CD4-positive, alpha-beta T cell (primary cell): Measurements from ENCODE around the gene ENTPD6. TPM values are rescaled to one million over a fixed set of nuclear protein-coding genes. Genes with fewer than 3 reads are reported as not detected.

ENCODE experiments used
- ATAC-seq: fragments of 200-7000 bp; cut with Tn5 transposase; one replicate; pipeline ENCODE4 v1.10.0; 2022; ENCODE audit warnings: mild to moderate bottlenecking; ENCODE audit not compliant: poor library complexity
- CTCF ChIA-PET: fragments of 350-600 bp; sonication (Branson Sonifier 250); formaldehyde crosslinking; loops from one replicate; lab custom pipeline; 2021; ENCODE audit warnings: antibody characterized with exemption, inconsistent platforms; lab: Charles Lee
- POLR2A ChIA-PET: fragments of 350-600 bp; sonication (Branson Sonifier 250); formaldehyde crosslinking; loops from one replicate; lab custom pipeline; 2021; ENCODE audit warnings: antibody characterized with exemption, inconsistent platforms; lab: Charles Lee
- DNase-seq, 14 experiments: peaks; one replicate each; pipeline ENCODE4 v3.0.0-alpha.2; 2013 to 2020; ENCODE audit warnings: mixed read lengths in 2 of 14
- H3K27ac ChIP-seq, 2 donors: one replicate each; pipeline versions ENCODE4 v1.5.1 to v1.7.0; 2013; ENCODE audit warnings: low read length in 2 of 2, low read depth in 1 of 2, mild to moderate bottlenecking in 1 of 2
- H3K27me3 ChIP-seq, 2 experiments: 1 replicate in 1 of 2; 2 replicates in 1 of 2; pipeline versions ENCODE4 v1.6.1 to v1.7.0; 2013; ENCODE audit warnings: low read length in 2 of 2, control low read depth in 1 of 2, mild to moderate bottlenecking in 1 of 2, moderate library complexity in 1 of 2; ENCODE audit not compliant: insufficient read depth in 2 of 2, control insufficient read depth in 1 of 2
- H3K36me3 ChIP-seq: one replicate; pipeline ENCODE4 v1.6.1; 2013; ENCODE audit warnings: low read length, control low read depth; ENCODE audit not compliant: insufficient read depth
- H3K4me1 ChIP-seq: one replicate; pipeline ENCODE4 v1.6.1; 2013; ENCODE audit warnings: low read length, control low read depth; ENCODE audit not compliant: insufficient read depth
- H3K4me3 ChIP-seq: one replicate; pipeline ENCODE4 v1.5.1; 2013; ENCODE audit warnings: mild to moderate bottlenecking, low read length, moderate library complexity
- H3K9me3 ChIP-seq, 2 experiments: 1 replicate in 1 of 2; 2 replicates in 1 of 2; pipeline versions ENCODE4 v1.6.1 to v1.7.0; 2013; ENCODE audit warnings: low read length in 2 of 2, mild to moderate bottlenecking in 2 of 2, control low read depth in 1 of 2, moderate library complexity in 1 of 2; ENCODE audit not compliant: control insufficient read depth in 1 of 2, insufficient read depth in 1 of 2
- H3K27ac Mint-ChIP-seq: one replicate; pipeline ENCODE4 v1.8.0; 2020; ENCODE audit warnings: mixed read lengths
- H3K27me3 Mint-ChIP-seq: one replicate; pipeline ENCODE4 v1.8.0; 2021; ENCODE audit warnings: mixed read lengths
- H3K36me3 Mint-ChIP-seq: one replicate; pipeline ENCODE4 v1.8.0; 2021; ENCODE audit warnings: low read depth, mixed read lengths
- H3K4me1 Mint-ChIP-seq: one replicate; pipeline ENCODE4 v1.8.0; 2021; ENCODE audit warnings: low read depth, mixed read lengths
- H3K4me3 Mint-ChIP-seq: one replicate; pipeline ENCODE4 v1.8.0; 2020; ENCODE audit warnings: mild to moderate bottlenecking, mixed read lengths
- H3K9me3 Mint-ChIP-seq: one replicate; pipeline ENCODE4 v1.8.0; 2020; ENCODE audit warnings: mixed read lengths
- CTCF ChIP-seq: fragments of 200-600 bp; IDR thresholded peaks from one replicate; pipeline ENCODE4 v1.8.0; 2022; ENCODE audit warnings: antibody characterized with exemption, mild to moderate bottlenecking
- intact Hi-C, 2 experiments: fragments of 100-400 bp; cut with DNase I in 1 of 2; cut with micrococcal nuclease in 1 of 2; formaldehyde crosslinking; loops; one replicate each; pipeline versions ENCODE4 v1.15.1 to v1.9.0; 2023 to 2025; cut with DNase I, micrococcal nuclease
- total RNA-seq, 174 experiments: library from RNA in 2 of 174; stranded (reverse) in 2 of 174; gene quantifications; one replicate each; pipeline ENCODE4 v1.2.3 and lab custom pipeline; 2021 to 2026

Gene ENTPD6
- total RNA-seq, 2 experiments from 2014 or later = 78.5 to 85.1 TPM

- H3K4me3 Mint-ChIP-seq = peak overlapping the region; percentile 36
- ATAC-seq = no peak
Observed at GRCh38 chr20:25198663-25199383, 3.3 kb downstream of the ENTPD6 start.

GRCh38 chr20:25199473-25200260 is 4.2 kb downstream of the ENTPD6 start:
- Histone ChIP-seq H3K27me3 (no peaks in the 10 kb centered on the region), H3K9me3 (no peaks in the 10 kb centered on the region), H3K27ac (no peak overlapping the region), H3K4me1 (peaks cover 38% of the 10 kb centered on the region), H3K4me3 (no peak overlapping the region), H3K36me3 (no peaks in the 10 kb centered on the region)
- Mint-ChIP-seq H3K27ac (peak overlapping the region; percentile 48), H3K4me3 (peak overlapping the region; percentile 36), H3K27me3 (no peaks in the 10 kb centered on the region), H3K9me3 (no peaks in the 10 kb centered on the region), H3K36me3 (peaks cover 17% of the 10 kb centered on the region), H3K4me1 (peaks cover 75% of the 10 kb centered on the region)
- DNase-seq (no peak), ATAC-seq (no peak)
- no peak for TF ChIP-seq CTCF
- ChIA-PET CTCF (interaction anchor here (1.2 kb wide), 1 partner anchor 11 kb away, joined by 3 read pairs; no protein-coding TSS in a partner anchor), POLR2A (interaction anchor here (1.0 to 1.2 kb wide), 2 partner anchors 48 to 141 kb away, joined by 3 read pairs; no protein-coding TSS in a partner anchor)
- intact Hi-C loops = loop anchor here (5.0 to 10.0 kb wide), 8 partner anchors 48 to 1842 kb away; partner anchors contain the start of genes NANP (in 1 of the 2), PYGB (in 1 of the 2), VSX1 (in 1 of the 2) and ZNF337 (in 1 of the 2)

More at GRCh38 chr20:25198663-25199383, 3.3 kb downstream of the ENTPD6 start:
- Mint-ChIP-seq H3K36me3 (peaks cover 10% of the 10 kb centered on the region), H3K4me1 (peaks cover 77% of the 10 kb centered on the region), H3K27me3 (no peaks in the 10 kb centered on the region), H3K9me3 (no peaks in the 10 kb centered on the region), H3K27ac (peak overlapping the region; percentile 48)
- no peaks in the 10 kb centered on the region for H3K27me3 ChIP-seq
- peaks cover 42% of the 10 kb centered on the region for H3K4me1 ChIP-seq
- ChIA-PET CTCF (interaction anchor here (0.7 kb wide), 1 partner anchor 50 kb away, joined by 3 read pairs; no protein-coding TSS in a partner anchor), POLR2A (interaction anchor here (1.2 kb wide), 1 partner anchor 140 kb away, joined by 3 read pairs; no protein-coding TSS in a partner anchor)
- no peak for TF ChIP-seq CTCF
- H3K27ac ChIP-seq = no peak overlapping the region
- no peak for DNase-seq
- H3K9me3 ChIP-seq = no peaks in the 10 kb centered on the region
- H3K4me3 ChIP-seq = no peak overlapping the region
- intact Hi-C loops = loop anchor here (5.0 to 10.0 kb wide), 8 partner anchors 48 to 1842 kb away; partner anchors contain the start of genes NANP (in 1 of the 2), PYGB (in 1 of the 2), VSX1 (in 1 of the 2) and ZNF337 (in 1 of the 2)
- no peaks in the 10 kb centered on the region for H3K36me3 ChIP-seq

GRCh38 chr20:25203089-25203488 is 7.6 kb downstream of the ENTPD6 start:
- Histone ChIP-seq H3K4me3 (no peak overlapping the region), H3K9me3 (no peaks in the 10 kb centered on the region), H3K27ac (no peak overlapping the region), H3K4me1 (peaks cover 9% of the 10 kb centered on the region), H3K27me3 (no peaks in the 10 kb centered on the region), H3K36me3 (peaks cover 7% of the 10 kb centered on the region)
- H3K27me3 Mint-ChIP-seq = no peaks in the 10 kb centered on the region
- H3K4me1 Mint-ChIP-seq = peaks cover 57% of the 10 kb centered on the region
- TF ChIP-seq CTCF = no peak
- H3K9me3 Mint-ChIP-seq = no peaks in the 10 kb centered on the region
- CTCF ChIA-PET = no interaction called here
- ATAC-seq (no peak), DNase-seq (no peak)
- POLR2A ChIA-PET = interaction anchor here (2.3 kb wide), 1 partner anchor 8 kb away, joined by 6 read pairs; the partner anchor contains the start of gene ENTPD6
- peaks cover 23% of the 10 kb centered on the region for H3K36me3 Mint-ChIP-seq
- intact Hi-C loops = no loop called here
- peak overlapping the region; percentile 69 for H3K27ac Mint-ChIP-seq
- H3K4me3 Mint-ChIP-seq = peak overlapping the region; percentile 16
